Hepatocyte (in vitro differentiated cells): ENCODE measurements around the gene CUL1. TPM values are rescaled to one million over a fixed set of nuclear protein-coding genes. Genes with fewer than 3 reads are reported as not detected.
"Not testable (repeated sequence)": the region's sequence is repeated elsewhere in the genome, so short reads cannot be mapped to it uniquely, and the experiment has no call there.

Experiments
- DNase-seq: peaks from one replicate; pipeline ENCODE4 v3.0.0-alpha.2; 2016; ENCODE audit warnings: low spot score
- H2AFZ ChIP-seq: fragments of 200-600 bp; sonication (generic); 2 replicates; pipeline ENCODE4 v1.6.0; 2016; ENCODE audit warnings: antibody characterized with exemption, mild to moderate bottlenecking
- H3K27ac ChIP-seq: fragments of 200-600 bp; sonication (generic); 2 replicates; pipeline ENCODE4 v1.5.1; 2016; ENCODE audit warnings: mild to moderate bottlenecking
- H3K27me3 ChIP-seq: fragments of 200-600 bp; sonication (generic); 2 replicates; pipeline ENCODE4 v1.6.1; 2016
- H3K36me3 ChIP-seq: fragments of 200-600 bp; sonication (generic); replicated peaks from 2 replicates; pipeline ENCODE4 v1.5.1; 2016; ENCODE audit warnings: low read depth; ENCODE audit not compliant: insufficient read depth
- H3K4me1 ChIP-seq: fragments of 200-600 bp; sonication (generic); 2 replicates; pipeline ENCODE4 v1.5.1; 2016; ENCODE audit warnings: mild to moderate bottlenecking, moderate library complexity; ENCODE audit not compliant: insufficient read depth
- H3K4me2 ChIP-seq: fragments of 200-600 bp; sonication (generic); 2 replicates; pipeline ENCODE4 v1.6.0; 2016
- H3K4me3 ChIP-seq: fragments of 200-600 bp; sonication (generic); 2 replicates; pipeline ENCODE4 v1.5.1; 2016; ENCODE audit warnings: mild to moderate bottlenecking
- H3K79me2 ChIP-seq: fragments of 200-600 bp; sonication (generic); 2 replicates; pipeline ENCODE4 v1.6.0; 2017; ENCODE audit warnings: mild to moderate bottlenecking
- H3K9me2 ChIP-seq: fragments of 200-600 bp; sonication (generic); replicated peaks from 2 replicates; pipeline ENCODE4 v1.6.0; 2017; ENCODE audit warnings: mild to moderate bottlenecking; ENCODE audit not compliant: insufficient read depth
- H3K9me3 ChIP-seq: fragments of 200-600 bp; sonication (generic); 2 replicates; pipeline ENCODE4 v1.5.1; 2016; ENCODE audit warnings: low read depth, mild to moderate bottlenecking
- H4K20me1 ChIP-seq: fragments of 200-600 bp; sonication (generic); 2 replicates; pipeline ENCODE4 v1.6.0; 2016; ENCODE audit warnings: mild to moderate bottlenecking; ENCODE audit not compliant: insufficient read depth, poor library complexity, severe bottlenecking
- CTCF ChIP-seq: fragments of 200-600 bp; sonication (generic); IDR thresholded peaks from 2 replicates; pipeline ENCODE4 v1.5.1; 2016; ENCODE audit warnings: antibody characterized with exemption, mild to moderate bottlenecking; ENCODE audit not compliant: poor library complexity
- EZH2 ChIP-seq: fragments of 200-600 bp; sonication (generic); IDR thresholded peaks from 2 replicates; pipeline ENCODE4 v1.6.1; 2016; ENCODE audit warnings: antibody characterized with exemption, mild to moderate bottlenecking, borderline replicate concordance
- EZH2phosphoT487 ChIP-seq: fragments of 200-600 bp; sonication (generic); IDR thresholded peaks from one replicate; pipeline ENCODE4 v1.6.1; 2018; ENCODE audit warnings: antibody characterized with exemption, mild to moderate bottlenecking, low read depth, moderate library complexity; ENCODE audit not compliant: unreplicated experiment, severe bottlenecking
- WGBS: methylation state at CpG from one replicate; pipeline ENCODE4 v1.1.6; 2016; ENCODE audit warnings: low lambda C conversion rate; ENCODE audit errors: missing lambda C conversion rate; 5-methylcytosine and 5-hydroxymethylcytosine counted together
- polyA plus RNA-seq: library from polyadenylated mRNA; unstranded; fragments of >200 nt; fragmentation: Nextera tagmentation; extraction: Ambion mirVana; gene quantifications from 2 replicates; pipeline ENCODE4 v1.2.1, GENCODE V29; 2016
- total RNA-seq: library from RNA; depleted of rRNA; stranded (reverse); fragments of >200 nt; gene quantifications from 2 replicates; pipeline ENCODE4 v1.2.3, GENCODE V29; 2014

Gene CUL1
- total and polyA plus RNA-seq, 2 experiments from 2014 or later = 56.7 to 68.4 TPM

- Histone ChIP-seq H3K36me3 (no peaks in the 10 kb centered on the region), H3K9me3 (no peaks in the 10 kb centered on the region), H3K4me3 (peak overlapping the region; percentile 90), H4K20me1 (peaks cover 68% of the 10 kb centered on the region), H3K27me3 (no peaks in the 10 kb centered on the region), H3K4me2 (peak overlapping the region; percentile 89), H3K27ac (peak overlapping the region; percentile 100), H3K79me2 (peaks cover 86% of the 10 kb centered on the region), H3K4me1 (peaks cover 39% of the 10 kb centered on the region), H2AFZ (no peak overlapping the region), H3K9me2 (no peaks in the 10 kb centered on the region)
- WGBS = 62% methylated on average over 1 of the region's 1 CpG
- no peak for DNase-seq
- TF ChIP-seq CTCF = no peak
These were observed 2.7 kb downstream of the CUL1 start for GRCh38 chr7:148701414-148701813.

- H3K27me3 ChIP-seq = no peaks in the 10 kb centered on the region
- TF ChIP-seq EZH2 (no peak), EZH2phosphoT487 (no peak)
- WGBS = 90% methylated on average over 11 of the region's 11 CpGs
- H3K4me1 ChIP-seq = peaks cover 51% of the 10 kb centered on the region
- no peak overlapping the region for H3K27ac ChIP-seq
- no peak overlapping the region for H2AFZ ChIP-seq
- no peaks in the 10 kb centered on the region for H3K9me3 ChIP-seq
- H3K36me3 ChIP-seq = no peaks in the 10 kb centered on the region
- H3K4me2 ChIP-seq = no peak overlapping the region
- H3K9me2 ChIP-seq = no peaks in the 10 kb centered on the region
- H3K4me3 ChIP-seq = no peak overlapping the region
- no peak for DNase-seq
- H4K20me1 ChIP-seq = peaks cover 84% of the 10 kb centered on the region
- peaks cover 91% of the 10 kb centered on the region for H3K79me2 ChIP-seq
These were observed 4.4 kb downstream of the CUL1 start for GRCh38 chr7:148702876-148703670.

GRCh38 chr7:148703671-148703962, 4.9 kb downstream of the CUL1 start:
- H3K27me3 ChIP-seq, DNase-seq, H3K4me3 ChIP-seq, H2AFZ ChIP-seq, H3K9me2 ChIP-seq, H3K4me2 ChIP-seq, H3K9me3 ChIP-seq, H3K36me3 ChIP-seq, H3K27ac ChIP-seq: not testable (repeated sequence)
- H4K20me1 ChIP-seq = peaks cover 90% of the 10 kb centered on the region
- H3K79me2 ChIP-seq = peaks cover 96% of the 10 kb centered on the region
- peaks cover 52% of the 10 kb centered on the region for H3K4me1 ChIP-seq
- WGBS = 97% methylated on average over 8 of the region's 8 CpGs

GRCh38 chr7:148704189-148704588, 5.5 kb downstream of the CUL1 start:
- Histone ChIP-seq H3K4me3 (no peak overlapping the region), H3K79me2 (peaks cover 100% of the 10 kb centered on the region), H3K27ac (no peak overlapping the region), H3K9me3 (no peaks in the 10 kb centered on the region), H3K4me2 (peak overlapping the region; percentile 45), H3K27me3 (no peaks in the 10 kb centered on the region), H4K20me1 (peaks cover 95% of the 10 kb centered on the region), H3K36me3 (no peaks in the 10 kb centered on the region), H2AFZ (no peak overlapping the region), H3K4me1 (peaks cover 52% of the 10 kb centered on the region), H3K9me2 (no peaks in the 10 kb centered on the region)
- 78% methylated on average over 3 of the region's 3 CpGs for WGBS
- DNase-seq = no peak
- TF ChIP-seq EZH2 = no peak
- TF ChIP-seq EZH2phosphoT487 = no peak

- Histone ChIP-seq H3K27me3 (no peaks in the 10 kb centered on the region), H3K9me3 (no peaks in the 10 kb centered on the region), H3K27ac (no peak overlapping the region), H3K9me2 (no peaks in the 10 kb centered on the region), H3K36me3 (no peaks in the 10 kb centered on the region), H4K20me1 (peaks cover 100% of the 10 kb centered on the region), H3K4me1 (peaks cover 52% of the 10 kb centered on the region), H3K4me2 (peak overlapping the region; percentile 45), H3K79me2 (peaks cover 100% of the 10 kb centered on the region), H3K4me3 (no peak overlapping the region), H2AFZ (no peak overlapping the region)
- TF ChIP-seq EZH2phosphoT487 (no peak), EZH2 (no peak), CTCF (no peak)
- no peak for DNase-seq
- 27% methylated on average over 3 of the region's 3 CpGs for WGBS
These were observed 6.3 kb downstream of the CUL1 start for GRCh38 chr7:148704970-148705369.
